GM21390 (cell line): ENCODE measurements around the gene TANGO2.

Experiments used
- ATAC-seq: cut with Tn5 transposase; IDR thresholded peaks from one replicate; pipeline ENCODE4 v1.9.1; 2021; ENCODE audit not compliant: unreplicated experiment

Gene TANGO2

GRCh38 chr22:20096574-20097420 lies 75.9 kb downstream of the TANGO2 start:
- ATAC-seq: no peak

DNA sequence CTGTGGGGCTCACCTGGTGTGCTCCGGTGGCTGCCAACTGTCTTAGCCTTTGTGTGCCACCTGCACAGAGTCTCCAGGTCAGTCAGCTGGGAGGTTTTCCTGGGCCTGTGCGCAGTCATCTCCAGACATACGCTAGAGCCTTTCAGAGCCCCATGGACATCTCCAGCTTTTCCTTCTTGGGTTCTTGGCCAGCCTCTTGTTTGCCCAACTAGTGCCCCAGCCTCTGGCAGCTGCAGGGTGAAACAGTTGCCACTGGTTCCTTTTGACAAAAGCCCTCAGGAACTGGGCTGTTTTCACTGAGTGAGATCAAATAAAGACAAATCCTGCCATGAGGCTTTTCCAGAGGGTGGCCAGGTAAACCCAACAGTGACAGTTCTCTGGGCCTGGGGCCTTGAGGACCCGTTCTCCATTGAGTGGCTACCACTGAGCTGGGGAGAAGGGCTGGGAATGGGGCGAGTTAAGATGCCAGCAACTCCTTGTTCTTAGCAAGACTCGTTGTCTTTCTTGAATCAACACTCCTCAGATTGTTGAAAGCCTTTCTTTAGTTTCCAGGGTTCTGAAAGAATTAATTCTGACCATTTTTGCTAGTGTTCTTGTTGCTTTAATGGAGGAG lies 78.3 kb downstream of the TANGO2 start:
- no peak for ATAC-seq

GRCh38 chr22:20101638-20102037 lies 80.7 kb downstream of the TANGO2 start:
- ATAC-seq: no peak

DNA sequence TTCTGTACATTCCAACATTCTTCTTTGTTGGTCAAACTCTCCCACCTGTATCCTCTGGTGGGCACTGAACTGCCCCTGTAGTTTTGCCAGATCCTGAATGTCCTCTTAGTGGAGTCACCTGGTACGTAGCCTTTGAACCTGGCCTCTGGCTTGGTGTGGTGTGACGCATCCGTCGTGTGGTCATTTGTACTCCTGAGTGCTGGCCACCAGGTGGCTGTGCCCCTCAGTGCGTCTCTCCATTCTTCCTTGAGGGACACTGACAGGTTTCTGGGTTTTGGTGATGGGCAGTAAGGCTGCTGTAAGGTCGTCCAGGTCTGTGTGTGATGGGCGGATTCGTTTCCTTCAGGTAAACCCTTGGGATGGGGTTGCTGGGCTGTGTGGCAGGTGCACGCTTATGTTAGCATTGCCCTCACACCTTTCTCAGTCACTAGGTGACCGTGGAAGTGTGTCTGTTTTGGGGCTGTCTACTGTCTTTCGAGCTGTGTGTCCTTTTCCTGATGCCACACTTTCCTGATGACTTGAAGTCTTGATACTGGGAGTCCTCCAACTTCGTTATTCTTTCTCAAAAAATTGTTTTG lies 81.4 kb downstream of the TANGO2 start:
- no peak for ATAC-seq

- no peak for ATAC-seq
Observed at GRCh38 chr22:20105456-20106204, 84.7 kb downstream of the TANGO2 start.

DNA sequence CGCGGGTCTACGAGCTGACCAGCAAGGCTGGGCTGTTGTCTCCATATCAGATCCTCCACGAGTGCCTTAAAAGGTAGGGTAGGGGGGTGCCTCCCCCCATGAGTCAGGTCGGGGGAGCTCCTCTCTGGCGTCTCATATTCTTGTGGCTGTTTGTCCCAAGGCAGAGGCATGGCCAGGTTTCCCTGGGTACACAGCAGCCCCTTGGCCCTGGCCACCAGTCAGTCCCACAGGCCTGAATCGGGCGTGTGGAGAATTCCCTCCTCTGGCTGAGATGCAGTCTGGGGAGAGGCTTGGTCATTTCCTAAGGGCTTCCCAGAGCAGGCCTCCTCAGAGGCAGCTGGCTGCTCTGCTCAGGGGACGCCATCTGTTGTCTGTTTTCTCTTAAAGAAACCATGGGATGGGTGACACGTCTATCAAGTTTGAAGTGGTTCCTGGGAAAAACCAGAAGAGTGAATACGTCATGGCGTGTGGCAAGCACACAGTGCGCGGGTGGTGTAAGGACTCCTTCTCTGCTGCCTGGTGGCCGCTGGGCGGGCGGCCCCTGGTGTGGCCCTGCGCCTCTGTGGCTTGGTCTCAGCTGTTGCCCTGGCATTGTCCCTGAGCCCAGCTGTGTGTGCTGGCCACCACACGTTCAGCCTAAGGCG lies 85.4 kb downstream of the TANGO2 start:
- ATAC-seq: no peak

GRCh38 chr22:20106849-20107237 lies 85.9 kb downstream of the TANGO2 start:
- ATAC-seq: no peak

DNA sequence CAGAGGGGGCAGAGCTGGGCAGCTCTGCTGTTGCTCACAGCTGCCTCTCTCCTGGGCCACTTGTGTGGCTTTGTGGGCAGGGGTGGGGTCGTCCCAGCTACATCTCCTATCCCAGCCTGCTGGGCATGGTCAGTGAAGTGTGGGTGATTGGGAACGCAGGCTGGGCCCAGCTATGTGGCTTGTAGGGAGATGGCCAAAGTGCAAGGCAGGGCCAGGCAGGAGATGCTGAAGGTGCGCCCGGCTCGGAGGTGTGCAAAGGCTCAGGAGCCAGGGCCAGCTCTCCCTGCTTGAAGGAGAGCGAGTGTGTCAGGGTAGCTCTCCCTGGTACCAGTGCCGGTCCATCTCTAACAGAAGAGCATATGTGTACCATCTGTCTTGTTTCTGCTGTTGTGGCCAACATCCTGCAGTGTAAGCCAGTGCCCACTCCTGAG lies 86.6 kb downstream of the TANGO2 start:
- ATAC-seq: no peak

GRCh38 chr22:20107951-20108756 lies 87.2 kb downstream of the TANGO2 start:
- ATAC-seq: no peak

DNA sequence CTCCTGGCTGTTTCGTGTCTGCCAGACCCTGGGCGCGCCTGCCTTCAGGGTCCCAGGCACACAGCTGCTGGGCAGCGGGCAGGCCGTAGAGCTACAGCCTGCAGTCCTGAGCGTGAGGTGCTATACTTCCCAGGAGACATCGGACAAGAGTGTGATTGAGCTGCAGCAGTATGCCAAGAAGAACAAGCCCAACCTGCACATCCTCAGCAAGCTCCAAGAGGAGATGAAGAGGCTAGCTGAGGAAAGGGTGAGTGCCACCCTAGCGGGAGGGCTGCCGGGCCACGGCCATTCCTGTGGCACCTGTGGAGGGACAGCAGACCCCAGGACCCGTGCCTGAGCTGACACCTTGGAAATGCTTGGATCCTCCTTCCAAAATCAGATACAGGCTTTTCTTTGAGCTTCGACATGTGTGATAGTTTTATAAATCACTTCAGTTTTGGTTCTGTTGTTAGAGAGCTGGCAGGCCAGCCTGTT lies 87.9 kb downstream of the TANGO2 start:
- ATAC-seq: no peak

GRCh38 chr22:20109411-20110358 lies 88.8 kb downstream of the TANGO2 start:
- ATAC-seq: no peak

- ATAC-seq: no peak
Observed at GRCh38 chr22:20110359-20110985, 89.6 kb downstream of the TANGO2 start.

DNA sequence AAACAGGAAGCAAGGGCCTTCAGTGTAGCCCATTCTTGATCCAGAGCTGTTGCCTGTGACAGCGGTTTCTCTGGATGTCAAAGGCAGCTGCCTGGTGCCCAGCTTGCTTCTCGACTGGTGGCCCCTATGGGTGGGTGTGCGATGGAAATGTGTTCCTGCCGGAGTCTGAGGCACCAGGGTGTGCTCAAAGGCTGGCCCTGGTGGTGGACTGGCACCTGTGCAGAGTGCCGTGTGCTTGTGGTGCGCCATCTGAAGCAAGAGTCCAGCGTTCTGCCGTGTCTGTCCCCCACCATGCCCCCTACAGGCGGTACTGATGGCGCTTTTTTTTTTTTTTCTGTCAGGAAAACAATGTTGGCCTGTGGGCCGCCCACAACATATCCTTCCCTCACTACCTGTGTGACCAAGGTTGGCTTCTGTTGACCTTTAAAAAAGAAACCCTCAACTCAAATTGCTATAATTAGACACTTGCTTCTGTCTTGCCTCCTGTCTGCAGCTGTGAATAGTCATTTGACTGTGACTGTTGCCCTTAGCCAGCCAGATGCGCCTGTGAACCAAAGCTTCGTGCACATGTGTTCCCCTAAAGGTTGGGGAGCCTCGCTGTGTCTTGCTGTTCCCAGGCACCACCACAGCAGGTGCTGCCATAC lies 90.3 kb downstream of the TANGO2 start:
- ATAC-seq: no peak

GRCh38 chr22:20111689-20112622 lies 91.0 kb downstream of the TANGO2 start:
- no peak for ATAC-seq

DNA sequence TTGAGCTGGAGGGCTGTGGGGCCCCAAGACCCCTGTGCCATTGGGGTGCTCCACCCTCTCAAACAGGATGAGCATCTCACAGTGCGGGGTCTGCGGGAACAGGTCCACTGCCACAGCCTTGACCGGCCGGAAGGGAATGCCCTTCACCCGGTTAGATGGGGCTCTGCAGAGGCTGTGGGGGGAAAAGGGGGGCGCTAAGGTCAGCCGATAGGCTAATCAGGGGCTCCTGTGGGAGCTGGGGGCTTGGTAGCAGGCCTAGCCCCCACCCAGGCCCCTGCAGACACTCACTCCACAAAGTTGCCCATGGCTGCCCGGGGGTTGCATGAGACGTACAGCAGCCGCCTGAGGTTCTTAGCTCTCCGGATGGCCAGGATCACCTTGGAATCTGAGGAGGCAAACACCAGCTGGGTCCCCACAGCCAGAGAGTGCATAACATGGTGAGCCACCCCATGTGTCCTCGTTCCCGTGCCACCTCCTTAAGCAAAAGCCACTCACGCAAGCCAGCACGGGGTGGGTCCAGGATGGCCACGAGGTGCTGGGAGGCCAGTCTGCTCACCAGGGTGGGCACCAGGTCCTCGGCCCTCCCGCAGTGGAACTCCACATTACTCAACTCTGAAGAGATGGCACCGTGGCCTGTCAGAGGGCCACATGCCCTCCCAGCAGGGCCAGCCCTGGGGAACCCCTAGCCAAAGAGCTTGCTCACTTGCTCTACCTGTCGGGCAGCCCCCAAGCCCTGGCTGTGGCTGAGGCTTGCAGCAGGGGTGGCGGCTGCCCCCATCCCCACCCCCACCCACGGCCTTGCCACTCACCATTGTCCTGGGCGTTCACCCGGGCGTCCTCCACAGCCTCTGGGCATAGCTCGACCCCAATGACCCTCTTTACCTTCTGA lies 92.0 kb downstream of the TANGO2 start:
- no peak for ATAC-seq
